Measurements from ENCODE around the gene ZFYVE28. TPM values are rescaled to one million over a fixed set of nuclear protein-coding genes. Genes with fewer than 3 reads are reported as not detected.
"Not testable (repeated sequence)": the region's sequence is repeated elsewhere in the genome, so short reads cannot be mapped to it uniquely, and the experiment has no call there.

Gene ZFYVE28
- 1 to 10 TPM; 3.8 to 4.6 TPM for total RNA-seq

DNA sequence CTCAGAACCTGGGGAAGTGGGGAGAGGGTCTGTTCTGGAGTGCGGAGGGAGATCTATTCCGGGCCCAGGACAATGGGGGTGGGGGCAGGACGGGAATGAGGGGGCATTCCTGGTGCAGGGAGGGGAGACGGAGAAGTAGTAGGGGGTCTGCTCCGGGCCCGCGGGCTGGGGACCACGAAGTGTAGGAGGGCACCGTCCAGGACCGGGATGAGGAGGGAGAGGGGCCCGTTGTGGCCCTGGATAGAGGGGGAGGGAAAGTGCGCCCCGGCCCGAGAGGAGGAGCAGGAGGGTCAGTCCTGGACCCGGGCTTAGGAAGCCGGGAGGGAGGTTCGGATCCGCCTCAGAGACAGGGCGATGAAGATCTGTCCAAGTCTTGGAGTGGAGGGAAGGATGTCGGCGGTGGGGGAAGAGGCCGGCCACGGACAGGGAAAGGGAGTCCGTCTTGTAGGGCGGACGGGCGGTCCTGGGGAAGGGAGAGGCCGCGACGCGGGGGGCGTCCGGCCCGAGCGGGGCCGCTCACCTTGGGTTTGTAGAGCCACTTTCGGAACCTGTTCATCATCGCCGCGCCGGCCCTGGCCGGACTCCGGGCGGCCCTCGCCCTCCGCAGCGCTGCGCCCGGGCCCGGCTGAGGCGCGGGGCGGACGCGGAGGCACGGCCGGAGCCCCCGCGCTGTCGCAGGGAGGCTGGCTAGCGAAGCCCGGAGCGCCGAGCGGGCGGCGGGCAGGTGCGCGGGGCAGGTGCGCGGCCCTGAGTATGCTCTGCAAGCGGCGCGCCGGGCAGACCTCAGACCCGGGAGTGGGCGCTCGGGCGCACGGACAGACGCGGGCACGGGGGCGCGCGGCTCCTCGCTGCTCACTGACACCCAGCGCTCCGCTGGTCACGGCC, at the start of gene ZFYVE28:
ZFYVE28 (minus strand) TSS at position 881 of the 885 bp plus-strand sequence; CDS start at position 559, 322 bp downstream.
- Mint-ChIP-seq H3K36me3 (no peaks in the 10 kb centered on the region), H3K27ac (peak within 1 kb of the TSS; percentile 39), H3K9me3 (no peaks in the 10 kb centered on the region), H3K27me3 (peaks cover 75% of the 10 kb centered on the region), H3K4me3 (peak within 1 kb of the TSS; percentile 88), H3K4me1 (peaks cover 41% of the 10 kb centered on the region)
- DNase-seq = peak; percentile 8

DNA sequence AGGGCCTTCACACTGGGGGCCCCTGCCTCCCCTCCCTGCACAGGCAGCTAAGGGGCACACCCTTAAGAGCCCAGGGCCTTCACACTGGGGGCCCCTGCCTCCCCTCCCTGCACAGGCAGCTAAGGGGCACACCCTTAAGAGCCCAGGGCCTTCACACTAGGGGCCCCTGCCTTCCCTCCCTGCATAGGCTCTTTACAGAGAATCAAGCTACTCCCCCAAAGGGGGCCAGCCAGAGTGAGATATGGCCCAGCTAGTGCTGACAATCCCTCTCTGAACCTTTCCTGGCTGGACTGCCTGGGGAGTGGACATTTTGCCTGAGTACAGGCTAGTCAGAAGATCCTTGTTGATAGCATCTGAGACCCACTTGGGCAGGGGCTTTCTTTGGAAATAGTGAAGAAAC, 47.1 kb upstream of the ZFYVE28 start:
- H3K27me3 Mint-ChIP-seq = peaks cover 10% of the 10 kb centered on the region
- not testable (repeated sequence) for H3K27ac Mint-ChIP-seq

DNA sequence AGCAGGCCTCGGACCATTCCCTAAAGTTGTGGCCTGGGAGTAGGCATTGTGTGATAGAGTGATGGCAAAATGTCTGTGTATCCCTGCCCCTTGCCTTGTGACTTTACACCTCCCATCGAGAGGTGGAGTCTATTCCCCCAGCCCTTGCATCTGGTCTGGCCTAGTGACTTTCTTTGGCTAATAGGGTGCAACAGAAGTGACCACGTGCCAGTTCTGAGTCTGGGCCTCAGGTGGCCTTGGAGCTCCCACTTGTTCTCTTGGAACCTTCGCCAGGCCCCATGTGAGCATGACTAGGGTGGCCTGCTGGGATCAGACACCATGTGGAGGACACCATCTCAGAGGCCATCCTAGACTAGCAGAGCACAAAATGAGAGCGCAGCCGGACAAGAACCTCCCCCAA, 46.6 kb upstream of the ZFYVE28 start:
- no peak overlapping the region for H3K4me3 Mint-ChIP-seq
- no peak overlapping the region for H3K27ac Mint-ChIP-seq
- DNase-seq = no peak
- peaks cover 13% of the 10 kb centered on the region for H3K4me1 Mint-ChIP-seq
- H3K27me3 Mint-ChIP-seq = peaks cover 10% of the 10 kb centered on the region
- H3K36me3 Mint-ChIP-seq = peaks cover 13% of the 10 kb centered on the region
- no peaks in the 10 kb centered on the region for H3K9me3 Mint-ChIP-seq

More for the DNA sequence above, 47.1 kb upstream of the ZFYVE28 start:
- DNase-seq, H3K9me3 Mint-ChIP-seq, H3K4me3 Mint-ChIP-seq: not testable (repeated sequence)
- H3K4me1 Mint-ChIP-seq = peaks cover 16% of the 10 kb centered on the region
- peaks cover 18% of the 10 kb centered on the region for H3K36me3 Mint-ChIP-seq

- Mint-ChIP-seq H3K27me3 (peaks cover 8% of the 10 kb centered on the region), H3K27ac (no peak overlapping the region), H3K9me3 (no peaks in the 10 kb centered on the region), H3K4me1 (peaks cover 10% of the 10 kb centered on the region), H3K4me3 (peak overlapping the region; percentile 69), H3K36me3 (peaks cover 5% of the 10 kb centered on the region)
- DNase-seq = no peak
These were observed 44.7 kb upstream of the ZFYVE28 start for GRCh38 chr4:2462992-2463762.

GRCh38 chr4:2462218-2462991, 44.0 kb upstream of the ZFYVE28 start:
- Mint-ChIP-seq H3K27me3 (peaks cover 8% of the 10 kb centered on the region), H3K4me3 (peak overlapping the region; percentile 71), H3K9me3 (no peaks in the 10 kb centered on the region), H3K4me1 (peaks cover 5% of the 10 kb centered on the region), H3K27ac (peak overlapping the region; percentile 49), H3K36me3 (peaks cover 3% of the 10 kb centered on the region)
- peak; percentile 80 for DNase-seq

DNA sequence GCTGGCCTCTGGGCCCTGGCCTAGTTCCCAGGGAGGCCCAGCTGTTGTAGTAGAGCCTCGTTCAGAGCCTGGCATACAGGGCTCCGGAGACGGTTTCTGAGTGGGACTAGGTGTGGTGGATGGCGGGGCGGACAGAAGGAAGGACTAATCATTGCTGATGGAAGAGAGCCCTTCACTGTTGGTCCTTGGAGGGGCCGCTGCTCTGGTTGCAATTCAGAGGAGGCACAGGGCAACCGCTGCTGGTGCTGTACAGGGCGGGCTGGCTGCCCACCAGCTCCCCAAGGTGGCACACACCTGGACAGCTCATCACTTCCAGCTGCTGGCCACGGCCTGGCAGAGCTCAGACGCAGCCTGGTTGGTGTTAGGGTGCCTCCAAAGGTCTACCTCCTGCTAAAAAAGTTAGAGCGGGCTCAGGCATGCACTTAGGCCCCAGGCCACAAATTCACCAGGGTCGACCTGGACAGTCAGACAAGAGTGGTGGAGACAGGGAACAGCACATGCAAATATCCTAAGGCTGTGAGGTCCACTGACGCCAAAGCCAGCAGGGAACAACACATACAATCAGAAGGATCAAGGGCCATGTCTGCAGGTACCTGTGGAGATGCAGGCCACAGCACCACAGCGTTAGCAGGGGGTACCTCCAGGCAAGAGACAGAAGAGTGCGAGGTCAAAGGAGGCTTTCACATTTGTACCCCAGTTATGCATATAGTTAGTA, 43.0 kb upstream of the ZFYVE28 start:
- peaks cover 5% of the 10 kb centered on the region for H3K4me1 Mint-ChIP-seq
- peak overlapping the region; percentile 71 for H3K4me3 Mint-ChIP-seq
- no peaks in the 10 kb centered on the region for H3K36me3 Mint-ChIP-seq
- peaks cover 8% of the 10 kb centered on the region for H3K27me3 Mint-ChIP-seq
- no peaks in the 10 kb centered on the region for H3K9me3 Mint-ChIP-seq
- DNase-seq = no peak
- H3K27ac Mint-ChIP-seq = no peak overlapping the region

DNA sequence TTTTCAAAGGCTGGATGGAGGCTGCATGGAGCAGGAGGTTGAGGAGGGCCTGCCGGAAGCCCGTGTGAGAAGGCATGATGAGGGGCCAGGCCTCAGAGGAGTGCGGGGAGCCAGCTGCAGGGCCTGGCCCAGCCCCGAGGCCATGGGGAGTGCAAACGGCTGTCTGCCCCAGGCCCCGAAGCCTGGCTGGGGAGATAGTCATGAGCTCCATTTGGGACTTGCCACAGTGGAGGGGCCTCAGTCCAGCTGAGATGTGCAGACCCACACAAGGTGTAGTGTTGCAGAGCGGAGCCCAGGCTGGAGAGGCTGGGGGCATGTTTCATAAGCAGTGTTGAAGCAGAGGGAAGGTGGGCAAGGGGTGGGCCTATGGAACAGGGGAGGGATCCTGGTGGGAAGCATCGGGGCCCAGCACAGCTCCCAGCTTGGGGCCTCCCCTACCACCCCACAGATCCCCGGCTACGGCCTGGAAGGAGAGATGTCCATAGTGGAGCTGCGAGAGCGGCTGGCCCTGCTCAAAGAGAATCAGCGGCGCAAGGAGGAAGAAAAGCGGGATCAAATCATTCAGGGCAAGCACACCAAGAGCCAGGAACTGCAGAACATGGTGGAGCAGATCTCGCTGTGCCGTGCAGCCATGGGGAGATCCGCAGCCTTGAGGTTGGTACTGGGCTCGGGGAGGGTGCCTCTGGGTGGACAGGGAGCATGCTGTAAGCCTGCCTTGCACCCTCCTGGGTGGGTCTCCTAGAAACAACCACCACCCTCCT, 41.3 kb upstream of the ZFYVE28 start:
- H3K9me3 Mint-ChIP-seq = no peaks in the 10 kb centered on the region
- no peak overlapping the region for H3K27ac Mint-ChIP-seq
- H3K27me3 Mint-ChIP-seq = peaks cover 8% of the 10 kb centered on the region
- peaks cover 5% of the 10 kb centered on the region for H3K4me1 Mint-ChIP-seq
- H3K36me3 Mint-ChIP-seq = no peaks in the 10 kb centered on the region
- no peak for DNase-seq
- no peak overlapping the region for H3K4me3 Mint-ChIP-seq

GRCh38 chr4:2458546-2459491, 40.4 kb upstream of the ZFYVE28 start:
- H3K4me1 Mint-ChIP-seq = peaks cover 5% of the 10 kb centered on the region
- no peaks in the 10 kb centered on the region for H3K9me3 Mint-ChIP-seq
- H3K36me3 Mint-ChIP-seq = no peaks in the 10 kb centered on the region
- no peak overlapping the region for H3K4me3 Mint-ChIP-seq
- no peak for DNase-seq
- H3K27me3 Mint-ChIP-seq = peaks cover 8% of the 10 kb centered on the region
- H3K27ac Mint-ChIP-seq = no peak overlapping the region

- no peak for DNase-seq
- no peaks in the 10 kb centered on the region for H3K36me3 Mint-ChIP-seq
- peaks cover 8% of the 10 kb centered on the region for H3K27me3 Mint-ChIP-seq
- no peak overlapping the region for H3K27ac Mint-ChIP-seq
- H3K4me1 Mint-ChIP-seq = peaks cover 2% of the 10 kb centered on the region
- H3K4me3 Mint-ChIP-seq = no peak overlapping the region
- H3K9me3 Mint-ChIP-seq = no peaks in the 10 kb centered on the region
These were observed 39.2 kb upstream of the ZFYVE28 start for GRCh38 chr4:2457481-2458295.

DNA sequence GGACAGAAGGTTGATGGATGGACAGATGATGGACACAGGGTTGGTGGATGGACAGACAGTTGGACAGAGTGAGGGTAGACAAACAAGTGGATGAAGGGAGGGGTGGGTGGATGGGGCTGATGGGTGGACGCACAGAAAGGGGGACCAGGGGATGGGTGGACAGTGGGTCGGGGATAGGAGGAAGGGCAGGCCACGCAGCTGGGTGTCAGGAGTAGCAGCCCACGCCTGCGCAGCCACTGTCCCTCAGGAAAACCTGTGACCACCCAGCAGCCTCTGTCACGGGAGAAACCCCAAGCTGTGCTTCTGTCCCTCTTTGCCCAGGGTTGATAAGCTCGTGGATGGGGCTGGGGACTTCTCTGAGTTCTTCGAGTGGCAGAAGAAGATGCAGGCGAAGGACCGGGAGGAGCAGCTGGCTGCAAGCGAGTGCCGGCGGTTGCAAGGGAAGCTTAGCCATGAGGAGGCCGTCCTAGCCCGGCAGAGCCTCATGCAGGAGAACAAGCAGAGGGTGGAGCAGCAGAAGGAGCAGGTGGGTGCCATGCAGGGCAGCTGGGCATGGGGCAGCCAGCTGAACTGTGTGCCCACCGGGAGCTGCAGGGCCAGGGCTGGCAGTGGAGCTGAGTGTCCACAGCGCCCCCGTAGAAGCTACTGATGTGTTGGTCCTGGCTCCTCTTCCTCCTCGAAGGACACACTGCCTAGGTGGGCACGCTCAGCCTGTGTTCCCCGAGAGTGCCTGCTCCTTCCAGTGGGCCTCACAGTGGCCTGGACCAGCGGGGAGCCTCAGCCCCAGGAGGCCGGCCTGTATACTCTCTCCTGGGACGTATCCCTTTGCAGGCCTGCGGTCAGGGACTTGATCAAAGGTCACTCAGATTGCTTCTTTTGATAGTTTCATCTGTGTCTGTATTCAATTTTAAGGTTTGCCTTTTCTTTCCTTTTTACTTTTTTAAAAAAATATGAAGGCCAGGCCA, 33.7 kb upstream of the ZFYVE28 start:
- Mint-ChIP-seq H3K27ac (no peak overlapping the region), H3K36me3 (no peaks in the 10 kb centered on the region), H3K4me3 (no peak overlapping the region), H3K9me3 (no peaks in the 10 kb centered on the region), H3K27me3 (no peaks in the 10 kb centered on the region), H3K4me1 (no peaks in the 10 kb centered on the region)
- no peak for DNase-seq

- Mint-ChIP-seq H3K4me3 (no peak overlapping the region), H3K27ac (no peak overlapping the region), H3K4me1 (no peaks in the 10 kb centered on the region), H3K36me3 (no peaks in the 10 kb centered on the region), H3K9me3 (no peaks in the 10 kb centered on the region), H3K27me3 (no peaks in the 10 kb centered on the region)
- no peak for DNase-seq
These were observed 32.6 kb upstream of the ZFYVE28 start for GRCh38 chr4:2451036-2451520.

Data from activated naive CD8-positive, alpha-beta T cell treated with anti-CD3 and anti-CD28 coated beads for 36 hours (primary cell).